Fibroblast of skin of right quadriceps (primary cell): Measurements from ENCODE around the gene NFX1.
"Not testable (repeated sequence)": the region's sequence is repeated elsewhere in the genome, so short reads cannot be mapped to it uniquely, and the experiment has no call there.

Experiments used
- DNase-seq: peaks from one replicate; pipeline ENCODE4 v3.0.0-alpha.2; 2013

Gene NFX1

GRCh38 chr9:33366979-33367480 lies 76.7 kb downstream of the NFX1 start:
- DNase-seq = no peak

DNA sequence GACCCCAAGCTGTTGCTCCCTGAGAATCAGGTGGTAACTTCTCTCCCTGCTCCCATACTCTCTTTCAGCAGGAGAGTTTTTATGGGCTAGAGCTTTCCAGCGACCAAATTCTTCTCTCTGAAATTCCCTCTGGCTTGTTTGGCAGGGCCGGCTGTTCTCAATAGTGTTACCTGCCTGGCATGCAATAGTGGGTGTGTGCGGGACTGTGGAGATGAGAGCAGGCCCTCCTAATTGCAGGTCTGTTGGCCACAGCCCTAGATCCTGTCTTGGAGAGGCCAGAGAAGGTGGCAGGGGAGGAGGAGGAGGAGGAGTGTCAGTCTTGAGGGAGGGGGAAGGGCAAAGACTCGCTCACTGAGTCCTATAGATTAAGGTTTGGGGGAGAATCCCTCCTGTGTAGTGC lies 82.6 kb downstream of the NFX1 start:
- DNase-seq = no peak

DNA sequence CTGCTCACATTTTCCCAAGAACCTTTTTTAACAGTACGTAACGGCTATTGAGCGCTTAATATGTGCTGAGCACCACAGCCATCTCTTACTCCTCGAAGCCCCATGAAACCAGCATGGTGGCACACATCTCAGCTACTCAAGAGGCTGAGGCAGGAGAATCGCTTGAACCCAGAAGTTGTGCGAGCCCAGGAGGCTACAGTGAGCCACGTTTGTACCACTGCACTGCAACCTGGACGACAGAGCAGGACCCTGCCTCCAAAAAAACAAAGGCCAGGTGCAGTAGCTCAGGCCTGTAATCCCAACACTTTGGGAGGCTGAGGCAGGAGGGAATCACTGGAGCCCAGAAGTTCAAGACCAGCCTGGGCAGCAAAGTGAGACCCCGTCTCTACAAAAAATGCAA lies 83.9 kb downstream of the NFX1 start:
- DNase-seq = no peak

GRCh38 chr9:33374634-33375237 lies 84.4 kb downstream of the NFX1 start:
- DNase-seq = peak; percentile 71

DNA sequence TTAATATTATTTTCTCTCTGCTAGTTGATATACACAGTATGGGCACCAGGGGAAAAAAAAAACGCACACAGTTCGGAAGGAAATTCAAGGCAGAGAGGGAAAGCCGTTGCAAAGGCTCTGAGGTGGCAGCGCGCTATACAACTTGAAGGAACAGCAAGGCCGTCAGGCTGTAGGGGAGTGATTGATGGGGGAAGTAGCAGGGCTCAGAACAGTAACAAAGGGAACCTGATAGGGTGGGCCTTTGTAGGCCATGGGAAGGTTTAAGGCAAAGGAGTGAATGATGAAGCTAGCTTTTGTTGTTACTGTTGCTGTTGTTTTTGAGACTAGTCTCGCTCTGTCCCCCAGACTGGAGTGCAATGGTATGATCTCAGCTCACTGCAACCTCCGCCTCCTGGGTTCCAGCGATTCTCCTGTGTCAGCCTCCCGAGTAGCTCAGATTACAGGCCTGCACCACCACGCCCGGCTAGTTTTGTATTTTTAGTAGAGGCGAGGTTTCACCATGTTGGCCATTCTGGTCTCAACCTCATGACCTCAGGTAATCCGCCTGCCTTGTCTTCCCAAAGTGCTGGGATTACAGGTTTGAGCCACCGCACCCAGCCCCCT lies 85.0 kb downstream of the NFX1 start:
- DNase-seq = peak; percentile 38

- no peak for DNase-seq
These were observed 85.6 kb downstream of the NFX1 start for GRCh38 chr9:33375841-33376321.

GRCh38 chr9:33377089-33377715 lies 86.9 kb downstream of the NFX1 start:
- no peak for DNase-seq

- no peak for DNase-seq
These were observed 87.9 kb downstream of the NFX1 start for GRCh38 chr9:33378121-33378795.

DNA sequence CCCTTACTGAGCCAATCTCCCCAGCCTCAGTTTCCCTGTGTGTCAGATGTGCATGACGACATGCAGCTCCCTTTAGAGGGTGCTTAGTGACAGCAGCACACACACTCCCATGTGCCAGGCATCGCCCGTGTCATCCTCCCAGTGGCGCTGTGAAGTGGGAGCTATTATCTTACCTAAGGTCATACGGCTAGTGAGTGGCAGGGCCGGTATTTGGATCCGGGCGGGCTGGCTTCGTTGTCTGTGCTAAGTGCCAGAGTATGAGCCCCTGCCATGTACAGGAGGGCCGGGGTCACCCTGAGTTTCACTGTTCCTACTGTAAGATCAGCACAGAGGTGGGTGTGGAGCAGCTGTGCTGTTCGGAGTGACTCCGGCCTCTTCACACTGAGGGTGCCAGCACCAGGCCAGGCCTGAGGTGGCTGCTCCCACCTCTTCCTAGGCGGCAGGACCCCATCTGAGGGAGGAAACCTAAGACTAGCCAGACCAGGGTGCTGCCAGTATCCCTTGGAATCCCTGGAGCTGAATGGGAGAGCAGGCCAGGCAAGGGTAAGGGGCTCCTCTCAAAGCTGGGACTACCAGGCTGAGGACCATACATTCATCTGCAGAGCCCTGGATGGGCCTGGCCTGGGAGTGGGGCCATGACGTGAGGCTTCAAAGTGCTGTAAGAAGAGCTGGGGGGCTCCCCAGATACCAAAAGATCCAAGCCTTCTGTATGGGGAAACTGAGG lies 89.5 kb downstream of the NFX1 start:
- DNase-seq = no peak

- no peak for DNase-seq
These were observed 90.2 kb downstream of the NFX1 start for GRCh38 chr9:33380390-33381094.

DNA sequence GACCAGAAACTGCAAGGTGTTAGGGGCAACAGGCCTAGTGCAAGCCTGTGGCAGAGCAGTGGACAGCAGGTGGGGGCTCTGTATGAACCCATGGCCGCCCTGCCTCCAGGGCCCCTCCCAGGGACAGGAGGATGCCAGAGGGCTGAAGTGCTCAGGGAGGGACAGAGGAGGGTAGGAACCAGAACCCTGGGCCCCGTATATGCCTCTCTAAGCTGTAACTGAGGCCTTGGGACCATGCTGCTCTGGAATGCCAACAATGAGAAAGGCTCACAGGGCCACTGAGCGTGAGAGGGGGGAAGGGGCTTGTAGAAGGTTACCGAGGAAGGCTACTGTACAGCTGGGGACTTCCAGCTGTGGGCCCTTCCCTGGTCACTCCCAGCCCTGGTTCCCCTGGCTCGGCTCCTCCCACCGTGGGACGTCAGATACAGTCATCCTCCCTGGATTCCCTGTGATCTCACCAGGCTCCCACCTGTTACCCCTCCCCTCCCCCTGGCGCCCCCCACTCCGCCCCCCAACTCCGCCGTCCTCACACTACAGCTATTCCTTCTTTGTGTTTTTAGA lies 91.0 kb downstream of the NFX1 start:
- no peak for DNase-seq

GRCh38 chr9:33382397-33382796 lies 92.1 kb downstream of the NFX1 start:
- DNase-seq = not testable (repeated sequence)

GRCh38 chr9:33383396-33383795 lies 93.1 kb downstream of the NFX1 start:
- DNase-seq = not testable (repeated sequence)

- not testable (repeated sequence) for DNase-seq
These were observed 95.2 kb downstream of the NFX1 start for GRCh38 chr9:33385536-33385935.

GRCh38 chr9:33385979-33386640 lies 95.8 kb downstream of the NFX1 start:
- DNase-seq = not testable (repeated sequence)

DNA sequence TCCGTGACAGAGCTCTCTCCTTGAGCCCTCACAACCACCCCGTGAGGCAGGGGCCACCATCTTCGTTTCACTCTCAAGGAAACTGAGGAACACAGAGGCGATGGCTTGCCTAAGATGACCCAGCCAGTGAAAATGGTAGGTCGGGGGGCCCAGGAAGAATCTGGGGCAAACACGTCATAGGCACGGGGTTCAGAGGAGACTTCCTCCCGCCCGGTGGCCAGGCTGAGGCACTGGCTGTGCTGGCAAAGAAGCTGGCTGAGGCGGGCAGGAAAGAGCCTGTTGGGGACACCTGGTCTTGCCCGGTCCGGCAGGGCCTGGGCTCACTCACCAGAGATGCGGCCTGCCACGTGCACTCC lies 96.3 kb downstream of the NFX1 start:
- DNase-seq = not testable (repeated sequence)

DNA sequence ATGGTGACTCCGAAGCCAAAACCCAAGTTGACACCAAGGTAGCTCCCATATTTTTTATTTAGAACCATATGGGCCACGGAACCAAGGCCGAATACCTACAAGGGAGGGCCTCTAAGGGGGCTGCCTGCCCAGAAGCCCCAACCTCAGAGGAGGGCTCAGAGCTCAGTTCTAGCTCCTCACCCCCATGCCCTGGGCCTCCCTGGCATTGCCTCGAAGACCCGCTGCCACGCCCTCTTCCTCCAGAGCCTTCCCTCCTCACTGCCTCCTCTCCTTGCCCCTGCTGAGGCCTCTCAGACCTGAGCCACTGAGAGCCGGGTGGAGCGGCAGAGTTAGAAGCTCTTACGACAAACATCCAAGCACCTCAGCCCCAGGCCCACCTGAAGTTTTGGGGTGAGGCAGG lies 96.7 kb downstream of the NFX1 start:
- not testable (repeated sequence) for DNase-seq

- DNase-seq = no peak
These were observed 98.0 kb downstream of the NFX1 start for GRCh38 chr9:33388110-33388994.

- DNase-seq = peak; percentile 84
These were observed 100.9 kb downstream of the NFX1 start for GRCh38 chr9:33391111-33391771.

DNA sequence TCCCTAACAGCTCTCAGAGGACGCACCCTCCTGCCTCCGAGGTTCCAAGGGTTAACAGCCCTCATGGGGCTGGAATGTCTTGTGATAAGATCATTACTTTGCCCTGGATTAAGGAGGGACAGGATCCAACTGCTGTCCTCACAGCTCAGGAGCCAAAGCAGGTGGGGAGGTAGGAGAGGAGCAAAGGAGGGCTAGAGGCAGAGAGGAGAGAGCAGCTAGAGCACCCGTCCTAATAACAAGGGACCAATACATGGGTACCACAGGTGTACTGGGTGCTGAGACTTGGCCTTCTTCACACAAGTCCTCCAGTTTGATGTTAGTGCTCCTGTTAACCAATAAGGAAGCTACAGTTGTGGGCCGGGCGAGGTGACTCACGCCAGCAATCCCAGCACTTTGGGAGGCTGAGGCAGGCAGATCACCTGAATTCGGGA lies 102.3 kb downstream of the NFX1 start:
- DNase-seq = not testable (repeated sequence)
